Adrenal gland (tissue), 5 donors: ENCODE data around the gene TTC3.

Experiments
- POLR2A ChIP-seq, 2 donors: fragments of 450-650 bp; IDR thresholded peaks; one replicate each; pipeline ENCODE4 v1.6.1; 2017; ENCODE audit warnings: antibody characterized with exemption in 2 of 2, mild to moderate bottlenecking in 2 of 2, moderate library complexity in 1 of 2
- TF ChIP-seq, protein P1 (sequence below), 6 experiments: fragments of 450-650 bp in 4 of 6; fragments of 200-600 bp in 2 of 6; sonication (generic) in 1 of 6; IDR thresholded peaks; 1 replicate in 5 of 6; 2 replicates in 1 of 6; pipeline versions ENCODE4 v1.5.1 to v1.8.0; 2016 to 2021; ENCODE audit warnings: antibody characterized with exemption in 6 of 6, mild to moderate bottlenecking in 2 of 6, moderate library complexity in 1 of 6
- donor health status: DM: no; HTN: no; CAD: no.

DNA sequence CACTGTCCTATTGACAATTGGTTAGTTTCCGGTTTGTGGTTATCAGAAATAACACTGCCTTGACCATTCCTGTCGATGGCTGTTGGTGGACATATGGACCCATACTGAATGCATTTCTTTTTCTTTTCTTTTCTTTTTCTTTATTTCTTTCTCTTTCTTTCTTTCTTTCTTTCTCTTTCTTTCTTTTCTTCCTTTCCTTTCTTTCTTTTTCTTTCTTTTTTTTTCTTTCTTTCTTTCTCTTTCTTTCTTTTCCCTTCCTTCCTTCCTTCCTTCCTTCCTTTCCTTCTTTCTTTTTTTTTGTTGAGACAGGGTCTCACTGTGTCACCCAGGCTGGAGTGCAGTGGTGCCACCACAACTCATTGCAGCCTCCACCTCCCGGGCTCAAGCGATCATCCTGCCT, 42.2 kb upstream of the TTC3 start:
- TF ChIP-seq, protein P1, sequence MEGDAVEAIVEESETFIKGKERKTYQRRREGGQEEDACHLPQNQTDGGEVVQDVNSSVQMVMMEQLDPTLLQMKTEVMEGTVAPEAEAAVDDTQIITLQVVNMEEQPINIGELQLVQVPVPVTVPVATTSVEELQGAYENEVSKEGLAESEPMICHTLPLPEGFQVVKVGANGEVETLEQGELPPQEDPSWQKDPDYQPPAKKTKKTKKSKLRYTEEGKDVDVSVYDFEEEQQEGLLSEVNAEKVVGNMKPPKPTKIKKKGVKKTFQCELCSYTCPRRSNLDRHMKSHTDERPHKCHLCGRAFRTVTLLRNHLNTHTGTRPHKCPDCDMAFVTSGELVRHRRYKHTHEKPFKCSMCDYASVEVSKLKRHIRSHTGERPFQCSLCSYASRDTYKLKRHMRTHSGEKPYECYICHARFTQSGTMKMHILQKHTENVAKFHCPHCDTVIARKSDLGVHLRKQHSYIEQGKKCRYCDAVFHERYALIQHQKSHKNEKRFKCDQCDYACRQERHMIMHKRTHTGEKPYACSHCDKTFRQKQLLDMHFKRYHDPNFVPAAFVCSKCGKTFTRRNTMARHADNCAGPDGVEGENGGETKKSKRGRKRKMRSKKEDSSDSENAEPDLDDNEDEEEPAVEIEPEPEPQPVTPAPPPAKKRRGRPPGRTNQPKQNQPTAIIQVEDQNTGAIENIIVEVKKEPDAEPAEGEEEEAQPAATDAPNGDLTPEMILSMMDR (IDR thresholded peaks at IDR 0.05), result no peak
- no peak for TF ChIP-seq POLR2A (IDR thresholded peaks at IDR 0.05)
